COLO829 (cell line): ENCODE data around the gene PDLIM5.

ENCODE experiments used
- DNase-seq: peaks from one replicate; pipeline ENCODE4 v3.0.0; 2012; ENCODE audit warnings: low spot score

The PDLIM5 gene

GRCh38 chr4:94714365-94715160, 262.8 kb downstream of the PDLIM5 start:
- DNase-seq: no peak

- no peak for DNase-seq
Observed at GRCh38 chr4:94715726-94716125, 264.0 kb downstream of the PDLIM5 start.
